Hepatocyte (in vitro differentiated cells): ENCODE results near the gene TMEM51. TPM values are rescaled to one million over a fixed set of nuclear protein-coding genes. Genes with fewer than 3 reads are reported as not detected.

Experiments
- DNase-seq: peaks from one replicate; pipeline ENCODE4 v3.0.0-alpha.2; 2016; ENCODE audit warnings: low spot score
- H2AFZ ChIP-seq: fragments of 200-600 bp; sonication (generic); 2 replicates; pipeline ENCODE4 v1.6.0; 2016; ENCODE audit warnings: antibody characterized with exemption, mild to moderate bottlenecking
- H3K27ac ChIP-seq: fragments of 200-600 bp; sonication (generic); 2 replicates; pipeline ENCODE4 v1.5.1; 2016; ENCODE audit warnings: mild to moderate bottlenecking
- H3K27me3 ChIP-seq: fragments of 200-600 bp; sonication (generic); 2 replicates; pipeline ENCODE4 v1.6.1; 2016
- H3K36me3 ChIP-seq: fragments of 200-600 bp; sonication (generic); replicated peaks from 2 replicates; pipeline ENCODE4 v1.5.1; 2016; ENCODE audit warnings: low read depth; ENCODE audit not compliant: insufficient read depth
- H3K4me1 ChIP-seq: fragments of 200-600 bp; sonication (generic); 2 replicates; pipeline ENCODE4 v1.5.1; 2016; ENCODE audit warnings: mild to moderate bottlenecking, moderate library complexity; ENCODE audit not compliant: insufficient read depth
- H3K4me2 ChIP-seq: fragments of 200-600 bp; sonication (generic); 2 replicates; pipeline ENCODE4 v1.6.0; 2016
- H3K4me3 ChIP-seq: fragments of 200-600 bp; sonication (generic); 2 replicates; pipeline ENCODE4 v1.5.1; 2016; ENCODE audit warnings: mild to moderate bottlenecking
- H3K79me2 ChIP-seq: fragments of 200-600 bp; sonication (generic); 2 replicates; pipeline ENCODE4 v1.6.0; 2017; ENCODE audit warnings: mild to moderate bottlenecking
- H3K9me2 ChIP-seq: fragments of 200-600 bp; sonication (generic); replicated peaks from 2 replicates; pipeline ENCODE4 v1.6.0; 2017; ENCODE audit warnings: mild to moderate bottlenecking; ENCODE audit not compliant: insufficient read depth
- H3K9me3 ChIP-seq: fragments of 200-600 bp; sonication (generic); 2 replicates; pipeline ENCODE4 v1.5.1; 2016; ENCODE audit warnings: low read depth, mild to moderate bottlenecking
- H4K20me1 ChIP-seq: fragments of 200-600 bp; sonication (generic); 2 replicates; pipeline ENCODE4 v1.6.0; 2016; ENCODE audit warnings: mild to moderate bottlenecking; ENCODE audit not compliant: insufficient read depth, poor library complexity, severe bottlenecking
- EZH2 ChIP-seq: fragments of 200-600 bp; sonication (generic); IDR thresholded peaks from 2 replicates; pipeline ENCODE4 v1.6.1; 2016; ENCODE audit warnings: antibody characterized with exemption, mild to moderate bottlenecking, borderline replicate concordance
- EZH2phosphoT487 ChIP-seq: fragments of 200-600 bp; sonication (generic); IDR thresholded peaks from one replicate; pipeline ENCODE4 v1.6.1; 2018; ENCODE audit warnings: antibody characterized with exemption, mild to moderate bottlenecking, low read depth, moderate library complexity; ENCODE audit not compliant: unreplicated experiment, severe bottlenecking
- WGBS: methylation state at CpG from one replicate; pipeline ENCODE4 v1.1.6; 2016; ENCODE audit warnings: low lambda C conversion rate; ENCODE audit errors: missing lambda C conversion rate; 5-methylcytosine and 5-hydroxymethylcytosine counted together
- polyA plus RNA-seq: library from polyadenylated mRNA; unstranded; fragments of >200 nt; fragmentation: Nextera tagmentation; extraction: Ambion mirVana; gene quantifications from 2 replicates; pipeline ENCODE4 v1.2.1, GENCODE V29; 2016
- total RNA-seq: library from RNA; depleted of rRNA; stranded (reverse); fragments of >200 nt; gene quantifications from 2 replicates; pipeline ENCODE4 v1.2.3, GENCODE V29; 2014
- TF ChIP-seq, protein P1 (sequence below): fragments of 200-600 bp; sonication (generic); IDR thresholded peaks from 2 replicates; pipeline ENCODE4 v1.5.1; 2016; ENCODE audit warnings: antibody characterized with exemption, mild to moderate bottlenecking; ENCODE audit not compliant: poor library complexity

The TMEM51 gene
- total and polyA plus RNA-seq, 2 experiments from 2014 or later = 23.4 to 24.0 TPM

DNA sequence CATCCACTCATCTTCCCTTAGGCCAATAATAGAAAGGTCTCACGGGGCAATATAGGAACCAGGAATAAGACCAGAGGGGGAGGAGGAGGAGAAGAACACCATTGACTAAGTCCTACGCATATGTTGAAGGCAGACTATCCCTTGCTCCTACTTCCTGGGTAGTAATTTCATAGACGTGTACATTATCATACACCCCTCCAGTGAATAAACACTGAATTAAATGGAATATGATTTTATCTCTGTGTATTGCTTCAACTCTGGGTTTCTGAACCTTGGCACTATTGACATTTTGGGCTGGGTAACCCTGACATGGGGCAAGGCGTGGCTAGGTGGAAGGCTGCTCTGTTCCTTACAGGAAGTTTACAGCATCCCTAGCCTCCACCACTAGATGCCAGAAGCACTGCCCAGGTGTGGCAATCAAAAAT is 76.2 kb downstream of the TMEM51 start:
- TF ChIP-seq EZH2phosphoT487 (no peak), EZH2 (no peak)
- TF ChIP-seq, protein P1, sequence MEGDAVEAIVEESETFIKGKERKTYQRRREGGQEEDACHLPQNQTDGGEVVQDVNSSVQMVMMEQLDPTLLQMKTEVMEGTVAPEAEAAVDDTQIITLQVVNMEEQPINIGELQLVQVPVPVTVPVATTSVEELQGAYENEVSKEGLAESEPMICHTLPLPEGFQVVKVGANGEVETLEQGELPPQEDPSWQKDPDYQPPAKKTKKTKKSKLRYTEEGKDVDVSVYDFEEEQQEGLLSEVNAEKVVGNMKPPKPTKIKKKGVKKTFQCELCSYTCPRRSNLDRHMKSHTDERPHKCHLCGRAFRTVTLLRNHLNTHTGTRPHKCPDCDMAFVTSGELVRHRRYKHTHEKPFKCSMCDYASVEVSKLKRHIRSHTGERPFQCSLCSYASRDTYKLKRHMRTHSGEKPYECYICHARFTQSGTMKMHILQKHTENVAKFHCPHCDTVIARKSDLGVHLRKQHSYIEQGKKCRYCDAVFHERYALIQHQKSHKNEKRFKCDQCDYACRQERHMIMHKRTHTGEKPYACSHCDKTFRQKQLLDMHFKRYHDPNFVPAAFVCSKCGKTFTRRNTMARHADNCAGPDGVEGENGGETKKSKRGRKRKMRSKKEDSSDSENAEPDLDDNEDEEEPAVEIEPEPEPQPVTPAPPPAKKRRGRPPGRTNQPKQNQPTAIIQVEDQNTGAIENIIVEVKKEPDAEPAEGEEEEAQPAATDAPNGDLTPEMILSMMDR = no peak
- H3K27me3 ChIP-seq = no peaks in the 10 kb centered on the region
- H3K9me2 ChIP-seq = no peaks in the 10 kb centered on the region
- H3K4me2 ChIP-seq = no peak overlapping the region
- H3K4me3 ChIP-seq = no peak overlapping the region
- no peaks in the 10 kb centered on the region for H4K20me1 ChIP-seq
- DNase-seq = no peak
- H3K9me3 ChIP-seq = no peaks in the 10 kb centered on the region
- no peaks in the 10 kb centered on the region for H3K79me2 ChIP-seq
- WGBS = 87% methylated on average over 4 of the region's 4 CpGs
- H3K27ac ChIP-seq = no peak overlapping the region
- H3K4me1 ChIP-seq = no peaks in the 10 kb centered on the region
- H3K36me3 ChIP-seq = no peaks in the 10 kb centered on the region
- no peak overlapping the region for H2AFZ ChIP-seq

DNA sequence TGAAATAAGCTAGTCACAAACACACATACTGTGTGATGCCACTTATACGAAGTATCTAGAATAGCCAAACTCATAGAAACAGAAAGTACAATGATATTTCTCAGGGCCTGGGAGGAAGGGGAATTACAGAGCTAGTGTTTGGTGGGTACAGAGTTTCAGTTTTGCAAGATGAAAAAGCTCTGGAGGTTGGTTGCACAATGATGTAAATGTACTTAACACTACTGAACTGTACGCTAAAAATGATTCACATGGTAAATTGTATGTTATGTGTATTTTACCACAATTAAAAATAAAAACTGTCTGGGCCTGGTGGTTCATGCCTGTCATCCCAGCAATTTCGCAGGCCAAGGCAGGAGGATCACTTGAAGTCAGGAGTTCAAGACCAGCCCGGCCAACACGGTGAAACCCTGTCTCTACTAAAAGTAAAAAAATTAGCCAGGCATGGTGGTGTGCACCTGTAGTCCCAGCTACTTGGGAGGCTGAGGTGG is 78.2 kb downstream of the TMEM51 start:
- TF ChIP-seq EZH2 = no peak
- TF ChIP-seq, protein P1 = no peak
- Histone ChIP-seq H3K4me3 (no peak overlapping the region), H3K4me2 (no peak overlapping the region), H3K27ac (no peak overlapping the region), H3K9me3 (no peaks in the 10 kb centered on the region), H3K9me2 (no peaks in the 10 kb centered on the region), H3K27me3 (no peaks in the 10 kb centered on the region), H4K20me1 (no peaks in the 10 kb centered on the region), H3K79me2 (no peaks in the 10 kb centered on the region), H3K36me3 (no peaks in the 10 kb centered on the region), H2AFZ (no peak overlapping the region), H3K4me1 (no peaks in the 10 kb centered on the region)
- no peak for DNase-seq
- WGBS = 98% methylated on average over 5 of the region's 5 CpGs

DNA sequence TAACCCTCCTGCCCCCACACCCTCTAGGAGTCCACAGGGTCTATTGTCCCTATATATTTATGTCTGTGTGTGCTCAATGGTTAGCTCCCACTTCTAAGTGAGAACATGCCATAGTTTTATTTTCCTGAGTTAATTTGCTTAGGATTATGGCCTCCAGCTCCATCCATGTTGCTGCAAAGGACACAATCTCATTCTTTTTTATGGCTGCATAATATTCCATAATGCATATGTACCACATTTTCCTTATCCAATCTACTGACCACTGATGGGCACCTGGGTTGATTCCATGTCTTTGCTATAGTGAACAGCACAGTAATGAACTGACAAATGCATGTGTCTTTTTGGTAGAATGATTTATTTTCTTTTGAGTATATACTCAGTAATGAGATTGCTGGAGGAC is 80.1 kb downstream of the TMEM51 start:
- TF ChIP-seq EZH2 = no peak
- no peak for TF ChIP-seq EZH2phosphoT487
- TF ChIP-seq, protein P1 = no peak
- Histone ChIP-seq H3K9me2 (no peaks in the 10 kb centered on the region), H3K27me3 (no peaks in the 10 kb centered on the region), H3K4me2 (no peak overlapping the region), H3K4me1 (no peaks in the 10 kb centered on the region), H3K27ac (no peak overlapping the region), H3K9me3 (no peaks in the 10 kb centered on the region), H3K36me3 (no peaks in the 10 kb centered on the region), H4K20me1 (no peaks in the 10 kb centered on the region), H2AFZ (no peak overlapping the region), H3K4me3 (no peak overlapping the region), H3K79me2 (no peaks in the 10 kb centered on the region)
- no peak for DNase-seq

DNA sequence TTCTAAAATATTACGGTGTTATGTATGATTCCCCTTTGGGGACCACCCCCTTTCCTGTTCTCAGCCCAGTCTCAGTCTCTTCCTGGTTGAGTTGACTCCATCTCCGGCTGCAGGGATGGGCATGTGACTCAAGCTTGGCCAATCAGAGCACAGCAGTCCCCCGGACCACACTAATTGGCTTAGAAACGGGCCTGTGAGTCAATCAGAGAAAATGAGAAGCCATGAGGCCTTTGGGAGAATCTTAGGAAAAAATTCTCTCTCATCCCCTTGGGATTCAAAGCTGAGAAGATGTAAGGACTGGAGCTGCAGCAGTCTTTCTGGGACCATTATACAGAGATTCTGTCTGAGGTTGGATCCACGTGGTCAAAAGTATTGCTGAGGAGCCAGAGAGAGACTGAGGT is 82.8 kb downstream of the TMEM51 start:
- H3K4me2 ChIP-seq = no peak overlapping the region
- no peak for DNase-seq
- H3K79me2 ChIP-seq = no peaks in the 10 kb centered on the region
- no peak overlapping the region for H3K27ac ChIP-seq
- 85% methylated on average over 5 of the region's 5 CpGs for whole genome bisulfite sequencing
- H4K20me1 ChIP-seq = no peaks in the 10 kb centered on the region
- H3K9me2 ChIP-seq = no peaks in the 10 kb centered on the region
- H3K4me3 ChIP-seq = no peak overlapping the region
- no peaks in the 10 kb centered on the region for H3K9me3 ChIP-seq
- no peaks in the 10 kb centered on the region for H3K27me3 ChIP-seq
- no peaks in the 10 kb centered on the region for H3K36me3 ChIP-seq
- H3K4me1 ChIP-seq = no peaks in the 10 kb centered on the region
- no peak overlapping the region for H2AFZ ChIP-seq
- no peak for TF ChIP-seq EZH2phosphoT487
- TF ChIP-seq, protein P1 = no peak
- no peak for TF ChIP-seq EZH2
